ENCODE data around the gene AGO3. TPM values are rescaled to one million over a fixed set of nuclear protein-coding genes. Genes with fewer than 3 reads are reported as not detected.

AGO3 gene
- total RNA-seq, 2 experiments from 2014 or later, result 23.3 to 33.8 TPM

GRCh38 chr1:35925741-35926140 is 5.2 kb upstream of the AGO3 start:
- no peak for ATAC-seq
- intact Hi-C loops (cut with DNase I, micrococcal nuclease), result no loop called here
- CTCF ChIA-PET, result interaction anchor here (1.0 kb wide), 1 partner anchor 43 kb away, joined by 5 read pairs; the partner anchor contains the start of gene AGO1
- H3K9me3 Mint-ChIP-seq (ENCODE audit: low read depth), result no peaks in the 10 kb centered on the region
- H3K4me3 Mint-ChIP-seq, result no peak overlapping the region
- H3K4me1 Mint-ChIP-seq, result peaks cover 10% of the 10 kb centered on the region
- no peaks in the 10 kb centered on the region for H3K36me3 Mint-ChIP-seq (ENCODE audit: low read depth)
- no peak overlapping the region for H3K27ac Mint-ChIP-seq
- no peaks in the 10 kb centered on the region for H3K27me3 Mint-ChIP-seq
- POLR2A ChIA-PET, result no interaction called here
- DNase-seq, result no peak

- peaks cover 19% of the 10 kb centered on the region for H3K4me1 Mint-ChIP-seq
- ChIA-PET POLR2A (no interaction called here), CTCF (no interaction called here)
- H3K4me3 Mint-ChIP-seq, result no peak overlapping the region
- H3K36me3 Mint-ChIP-seq (ENCODE audit: low read depth), result no peaks in the 10 kb centered on the region
- intact Hi-C loops (cut with DNase I, micrococcal nuclease), result no loop called here
- ATAC-seq (no peak), DNase-seq (no peak)
- H3K9me3 Mint-ChIP-seq (ENCODE audit: low read depth), result no peaks in the 10 kb centered on the region
- H3K27ac Mint-ChIP-seq, result no peak overlapping the region
- no peaks in the 10 kb centered on the region for H3K27me3 Mint-ChIP-seq
Measured at GRCh38 chr1:35927472-35927871, 3.4 kb upstream of the AGO3 start.

- peak overlapping the region; percentile 94 for H3K27ac Mint-ChIP-seq
- intact Hi-C loops (cut with DNase I, micrococcal nuclease), result loop anchor here in 1 of 2 experiments (2.0 to 10.0 kb wide), 7 partner anchors 123 to 1545 kb away; partner anchors contain the start of genes AGO4, KIAA0319L, NCDN and PSMB2
- H3K9me3 Mint-ChIP-seq (ENCODE audit: low read depth), result no peaks in the 10 kb centered on the region
- no peaks in the 10 kb centered on the region for H3K36me3 Mint-ChIP-seq (ENCODE audit: low read depth)
- peak; percentile 62 for DNase-seq
- POLR2A ChIA-PET, result interaction anchor here (0.9 to 1.2 kb wide), 3 partner anchors 47 to 373 kb away, joined by 3 to 6 read pairs (median 4); partner anchors contain the start of genes AGO1, CLSPN, KIAA0319L and NCDN
- H3K27me3 Mint-ChIP-seq, result no peaks in the 10 kb centered on the region
- CTCF ChIA-PET, result interaction anchor here (0.8 to 3.6 kb wide), 3 partner anchors 45 to 47 kb away, joined by 3 to 17 read pairs (median 3); partner anchors contain the start of gene AGO1
- ATAC-seq, result peak; percentile 7
- H3K4me3 Mint-ChIP-seq, result peak overlapping the region; percentile 92
- H3K4me1 Mint-ChIP-seq, result peaks cover 37% of the 10 kb centered on the region
Measured at GRCh38 chr1:35929730-35930592, 944 bp upstream of the AGO3 start.

- ChIA-PET POLR2A (interaction anchor here (0.6 to 1.2 kb wide), 5 partner anchors 49 to 455 kb away, joined by 3 to 6 read pairs (median 4); partner anchors contain the start of genes AGO1, CLSPN, KIAA0319L and NCDN), CTCF (interaction anchor here (0.7 to 3.6 kb wide), 4 partner anchors 46 to 354 kb away, joined by 3 to 17 read pairs (median 4); partner anchors contain the start of gene AGO1)
- DNase-seq (no peak), ATAC-seq (no peak)
- Mint-ChIP-seq H3K4me3 (peak overlapping the region; percentile 92), H3K9me3 (ENCODE audit: low read depth) (no peaks in the 10 kb centered on the region), H3K27ac (peak overlapping the region; percentile 94), H3K4me1 (peaks cover 44% of the 10 kb centered on the region), H3K27me3 (no peaks in the 10 kb centered on the region), H3K36me3 (ENCODE audit: low read depth) (no peaks in the 10 kb centered on the region)
- intact Hi-C loops (cut with DNase I, micrococcal nuclease), result loop anchor here (1.0 to 10.0 kb wide), 16 partner anchors 11 to 1543 kb away; partner anchors contain the start of genes ADPRS (in 2 of the 2), AGO1 (in 2 of the 2), AGO4 (in 1 of the 2) and CLSPN (in 1 of the 2)
Measured at GRCh38 chr1:35931446-35932157, 697 bp downstream of the AGO3 start.

GRCh38 chr1:35932158-35932636 is 1.3 kb downstream of the AGO3 start:
- Mint-ChIP-seq H3K36me3 (ENCODE audit: low read depth) (peaks cover 4% of the 10 kb centered on the region), H3K4me1 (peaks cover 45% of the 10 kb centered on the region), H3K27ac (peak overlapping the region; percentile 94), H3K4me3 (peak overlapping the region; percentile 92), H3K27me3 (no peaks in the 10 kb centered on the region), H3K9me3 (ENCODE audit: low read depth) (no peaks in the 10 kb centered on the region)
- POLR2A ChIA-PET, result interaction anchor here (1.3 kb wide), 1 partner anchor 375 kb away, joined by 3 read pairs; no protein-coding TSS in a partner anchor
- no peak for DNase-seq
- ATAC-seq, result no peak
- CTCF ChIA-PET, result interaction anchor here (0.7 to 1.2 kb wide), 4 partner anchors 49 to 354 kb away, joined by 3 to 4 read pairs (median 3); partner anchors contain the start of gene AGO1
- intact Hi-C loops (cut with DNase I, micrococcal nuclease), result loop anchor here in 1 of 2 experiments (5.0 to 10.0 kb wide), 3 partner anchors 125 to 1543 kb away; partner anchors contain the start of genes AGO4, PSMB2 and ZC3H12A

GRCh38 chr1:35932941-35933340 is 2.0 kb downstream of the AGO3 start:
- Mint-ChIP-seq H3K9me3 (ENCODE audit: low read depth) (no peaks in the 10 kb centered on the region), H3K4me3 (peak overlapping the region; percentile 92), H3K4me1 (peaks cover 45% of the 10 kb centered on the region), H3K27me3 (no peaks in the 10 kb centered on the region), H3K27ac (no peak overlapping the region), H3K36me3 (ENCODE audit: low read depth) (peaks cover 4% of the 10 kb centered on the region)
- POLR2A ChIA-PET, result interaction anchor here (0.6 to 1.3 kb wide), 3 partner anchors 9 to 374 kb away, joined by 3 to 4 read pairs (median 3); no protein-coding TSS in a partner anchor
- ATAC-seq (no peak), DNase-seq (no peak)
- CTCF ChIA-PET, result interaction anchor here (0.6 to 1.1 kb wide), 5 partner anchors 16 to 154 kb away, joined by 3 read pairs; no protein-coding TSS in a partner anchor
- intact Hi-C loops (cut with DNase I, micrococcal nuclease), result loop anchor here in 1 of 2 experiments (5.0 to 10.0 kb wide), 3 partner anchors 126 to 1542 kb away; partner anchors contain the start of genes AGO4, PSMB2 and ZC3H12A

- no peaks in the 10 kb centered on the region for H3K27me3 Mint-ChIP-seq
- H3K36me3 Mint-ChIP-seq (ENCODE audit: low read depth), result peaks cover 4% of the 10 kb centered on the region
- H3K9me3 Mint-ChIP-seq (ENCODE audit: low read depth), result no peaks in the 10 kb centered on the region
- CTCF ChIA-PET, result interaction anchor here (0.6 kb wide), 1 partner anchor 18 kb away, joined by 3 read pairs; no protein-coding TSS in a partner anchor
- no peak overlapping the region for H3K4me3 Mint-ChIP-seq
- H3K27ac Mint-ChIP-seq, result no peak overlapping the region
- DNase-seq (no peak), ATAC-seq (no peak)
- intact Hi-C loops (cut with DNase I, micrococcal nuclease), result loop anchor here in 1 of 2 experiments (10.0 kb wide), 1 partner anchor 1539 kb away; the partner anchor contains the start of gene ZC3H12A
- POLR2A ChIA-PET, result no interaction called here
- peaks cover 40% of the 10 kb centered on the region for H3K4me1 Mint-ChIP-seq
Measured at GRCh38 chr1:35935442-35936388, 4.8 kb downstream of the AGO3 start.

- Mint-ChIP-seq H3K4me3 (no peak overlapping the region), H3K4me1 (peaks cover 46% of the 10 kb centered on the region), H3K36me3 (ENCODE audit: low read depth) (peaks cover 4% of the 10 kb centered on the region), H3K27me3 (no peaks in the 10 kb centered on the region), H3K9me3 (ENCODE audit: low read depth) (no peaks in the 10 kb centered on the region), H3K27ac (no peak overlapping the region)
- no peak for DNase-seq
- intact Hi-C loops (cut with DNase I, micrococcal nuclease), result loop anchor here in 1 of 2 experiments (10.0 kb wide), 1 partner anchor 1538 kb away; the partner anchor contains the start of gene ZC3H12A
- CTCF ChIA-PET, result no interaction called here
- POLR2A ChIA-PET, result interaction anchor here (0.5 kb wide), 1 partner anchor 71 kb away, joined by 3 read pairs; no protein-coding TSS in a partner anchor
- no peak for ATAC-seq
Measured at GRCh38 chr1:35936838-35937237, 5.9 kb downstream of the AGO3 start.

GRCh38 chr1:35939484-35939883 is 8.6 kb downstream of the AGO3 start:
- peaks cover 7% of the 10 kb centered on the region for H3K36me3 Mint-ChIP-seq (ENCODE audit: low read depth)
- no peak overlapping the region for H3K27ac Mint-ChIP-seq
- DNase-seq (no peak), ATAC-seq (no peak)
- H3K4me3 Mint-ChIP-seq, result no peak overlapping the region
- POLR2A ChIA-PET, result no interaction called here
- H3K9me3 Mint-ChIP-seq (ENCODE audit: low read depth), result no peaks in the 10 kb centered on the region
- intact Hi-C loops (cut with DNase I, micrococcal nuclease), result loop anchor here in 1 of 2 experiments (10.0 kb wide), 1 partner anchor 1535 kb away; the partner anchor contains the start of gene ZC3H12A
- CTCF ChIA-PET, result no interaction called here
- H3K4me1 Mint-ChIP-seq, result peaks cover 46% of the 10 kb centered on the region
- no peaks in the 10 kb centered on the region for H3K27me3 Mint-ChIP-seq

- CTCF ChIA-PET, result interaction anchor here (1.0 kb wide), 1 partner anchor 175 kb away, joined by 3 read pairs; the partner anchor contains the start of gene CLSPN
Measured at GRCh38 chr1:35945327-35945726, 14.4 kb downstream of the AGO3 start.

More at GRCh38 chr1:35945327-35945726, 14.4 kb downstream of the AGO3 start:
- Mint-ChIP-seq H3K27me3 (no peaks in the 10 kb centered on the region), H3K4me1 (peaks cover 59% of the 10 kb centered on the region), H3K36me3 (ENCODE audit: low read depth) (peaks cover 22% of the 10 kb centered on the region), H3K27ac (no peak overlapping the region), H3K9me3 (ENCODE audit: low read depth) (no peaks in the 10 kb centered on the region), H3K4me3 (no peak overlapping the region)
- DNase-seq, result no peak
- ATAC-seq, result no peak
- POLR2A ChIA-PET, result no interaction called here
- intact Hi-C loops (cut with DNase I, micrococcal nuclease), result no loop called here
